IMR-90 (cell line): ENCODE results near the gene EMP1. TPM values are rescaled to one million over a fixed set of nuclear protein-coding genes. Genes with fewer than 3 reads are reported as not detected.

Experiments
- ATAC-seq: fragments of 200-7000 bp; cut with Tn5 transposase; 2 replicates; pipeline ENCODE4 v1.9.1; 2020; ENCODE audit warnings: low read depth, mild to moderate bottlenecking, moderate library complexity
- BruUV-seq: library from RNA; stranded (reverse); fragments of 400-500 nt; replicated peaks from 2 replicates; lab custom pipeline; 2021; lab: Mats Ljungman, UMichigan
- CTCF ChIA-PET: fragments of 300-600 bp; formaldehyde crosslinking; extraction: SDS; loops from one replicate; lab custom pipeline; 2021; ENCODE audit warnings: antibody characterized with exemption; lab: Yijun Ruan, JAX
- POLR2A ChIA-PET: fragments of 300-600 bp; sonication (Branson Sonifier 250); formaldehyde crosslinking; loops from one replicate; lab custom pipeline; 2022; ENCODE audit warnings: antibody characterized with exemption; ENCODE audit not compliant: unreplicated experiment; lab: Charles Lee
- DNase-seq: peaks from one replicate; pipeline ENCODE4 v3.0.0; 2013
- H2AFZ ChIP-seq: replicated peaks from 2 replicates; pipeline ENCODE3; 2013; ENCODE audit warnings: low read length, mild to moderate bottlenecking; ENCODE audit not compliant: poor library complexity
- H2AK5ac ChIP-seq: 2 replicates; pipeline ENCODE4 v1.6.1; 2013; ENCODE audit warnings: low read depth, low read length, inconsistent platforms
- H2AK9ac ChIP-seq: replicated peaks from 2 replicates; pipeline ENCODE3; 2013; ENCODE audit warnings: mild to moderate bottlenecking, low read depth, low read length, moderate library complexity; ENCODE audit not compliant: poor library complexity
- H2BK120ac ChIP-seq: 2 replicates; pipeline ENCODE4 v1.6.1; 2013; ENCODE audit warnings: low read depth, low read length, inconsistent platforms
- H2BK15ac ChIP-seq: 3 replicates; pipeline ENCODE4 v1.6.1; 2013; ENCODE audit warnings: low read depth, low read length, inconsistent platforms
- H2BK20ac ChIP-seq: 2 replicates; pipeline ENCODE4 v1.6.1; 2013; ENCODE audit warnings: low read depth, mild to moderate bottlenecking, inconsistent platforms, low read length, moderate library complexity
- H2BK5ac ChIP-seq: 2 replicates; pipeline ENCODE4 v1.6.1; 2013; ENCODE audit warnings: mild to moderate bottlenecking, low read depth, low read length, inconsistent platforms; ENCODE audit not compliant: poor library complexity, severe bottlenecking
- H3K14ac ChIP-seq: replicated peaks from 2 replicates; pipeline ENCODE4 v1.6.1; 2013; ENCODE audit warnings: low read depth, low read length, inconsistent platforms
- H3K18ac ChIP-seq: 2 replicates; pipeline ENCODE4 v1.6.1; 2013; ENCODE audit warnings: low read depth, low read length, control low read depth
- H3K23ac ChIP-seq: 2 replicates; pipeline ENCODE4 v1.6.1; 2013; ENCODE audit warnings: low read depth, low read length, inconsistent platforms
- H3K27ac ChIP-seq: 2 replicates; pipeline ENCODE4 v1.5.1; 2013; ENCODE audit warnings: mild to moderate bottlenecking, control low read depth, low read length; ENCODE audit not compliant: insufficient read depth
- H3K27me3 ChIP-seq: 2 replicates; pipeline ENCODE4 v1.6.1; 2013; ENCODE audit warnings: low read length; ENCODE audit not compliant: control insufficient read depth, insufficient read depth
- H3K36me3 ChIP-seq: 2 replicates; pipeline ENCODE4 v1.6.1; 2013; ENCODE audit warnings: low read length, mixed read lengths; ENCODE audit not compliant: control insufficient read depth, insufficient read depth
- H3K4ac ChIP-seq: 2 replicates; pipeline ENCODE4 v1.6.1; 2013; ENCODE audit warnings: low read depth, low read length, inconsistent platforms
- H3K4me1 ChIP-seq: 2 replicates; pipeline ENCODE4 v1.6.1; 2013; ENCODE audit warnings: low read length, mixed read lengths; ENCODE audit not compliant: control insufficient read depth, insufficient read depth
- H3K4me2 ChIP-seq: 2 replicates; pipeline ENCODE4 v1.6.1; 2013; ENCODE audit warnings: low read depth, mild to moderate bottlenecking, control low read depth, low read length, moderate library complexity
- H3K4me3 ChIP-seq: 2 replicates; pipeline ENCODE4 v1.5.1; 2013; ENCODE audit warnings: low read depth, mild to moderate bottlenecking, control low read depth, low read length, moderate library complexity; ENCODE audit not compliant: insufficient read depth
- H3K56ac ChIP-seq: 2 replicates; pipeline ENCODE4 v1.6.1; 2013; ENCODE audit warnings: low read length, inconsistent platforms; ENCODE audit not compliant: insufficient read depth; ENCODE audit errors: extremely low read depth
- H3K79me1 ChIP-seq, 2 experiments: 2 replicates each; pipeline ENCODE4 v1.6.1; 2013; ENCODE audit warnings: low read length in 2 of 2, inconsistent platforms in 1 of 2, low read depth in 1 of 2
- H3K9ac ChIP-seq: 2 replicates; pipeline ENCODE4 v1.6.1; 2013; ENCODE audit warnings: low read depth, low read length, control low read depth
- H3K9me1 ChIP-seq: 2 replicates; pipeline ENCODE4 v1.6.1; 2013; ENCODE audit warnings: low read length, inconsistent platforms; ENCODE audit not compliant: insufficient read depth
- H3K9me3 ChIP-seq: 2 replicates; pipeline ENCODE4 v1.6.1; 2013; ENCODE audit warnings: low read length; ENCODE audit not compliant: control insufficient read depth, insufficient read depth
- H4K20me1 ChIP-seq: 2 replicates; pipeline ENCODE4 v1.6.1; 2013; ENCODE audit warnings: low read length, inconsistent platforms; ENCODE audit not compliant: insufficient read depth
- H4K5ac ChIP-seq: 2 replicates; pipeline ENCODE4 v1.6.1; 2013; ENCODE audit warnings: mild to moderate bottlenecking, low read depth, low read length, control low read depth
- H4K8ac ChIP-seq, 2 experiments: 2 replicates each; pipeline ENCODE4 v1.6.1; 2013; ENCODE audit warnings: low read depth in 2 of 2, low read length in 2 of 2, control low read depth in 1 of 2, inconsistent platforms in 1 of 2
- H4K91ac ChIP-seq: 2 replicates; pipeline ENCODE4 v1.6.1; 2013; ENCODE audit warnings: low read depth, low read length, inconsistent platforms; ENCODE audit not compliant: insufficient read depth
- CEBPB ChIP-seq: IDR thresholded peaks from 2 replicates; pipeline ENCODE4 v1.6.1; 2012; ENCODE audit warnings: low read depth, low read length, improper control_type of control experiment
- CHD1 ChIP-seq: IDR thresholded peaks from 2 replicates; pipeline ENCODE4 v1.6.1; 2012; ENCODE audit warnings: low read depth, low read length, improper control_type of control experiment
- SMC3 ChIP-seq: fragments of 150-350 bp; IDR thresholded peaks from 2 replicates; pipeline ENCODE4 v1.6.1; 2016; ENCODE audit warnings: low read depth, mild to moderate bottlenecking, antibody characterized with exemption, low read length, moderate library complexity
- WGBS, 2 experiments: methylation state at CpG; one replicate each; pipeline versions ENCODE4 v1.1.5 to v1.1.7; 2013; ENCODE audit warnings: missing lambda C conversion rate in 2 of 2; ENCODE audit not compliant: insufficient read length in 1 of 2; ENCODE audit errors: extremely low coverage in 2 of 2; 5-methylcytosine and 5-hydroxymethylcytosine counted together
- dilution Hi-C: fragments of 300-500 bp; cut with HindIII; formaldehyde crosslinking; loops from one replicate; pipeline ENCODE4 v1.14.3; 2018; ENCODE audit warnings: low sequenced_read_pairs; ENCODE audit not compliant: unreplicated experiment
- in situ Hi-C: fragments of 300-500 bp; cut with MboI; formaldehyde crosslinking; loops from 3 replicates; pipeline ENCODE4 v1.14.3; 2019; ENCODE audit warnings: low sequenced_read_pairs, inconsistent platforms, mixed read lengths
- intact Hi-C: fragments of 100-400 bp; cut with micrococcal nuclease; formaldehyde crosslinking; loops from 2 replicates; pipeline ENCODE4 v1.10.0; 2022
- polyA plus RNA-seq, 3 experiments: library from polyadenylated mRNA; depleted of rRNA; stranded (reverse); fragments of >200 nt; gene quantifications; 2 replicates each; pipeline ENCODE4 v1.2.3, GENCODE V29; 2012; ENCODE audit warnings: low replicate concordance in 1 of 3
- total RNA-seq: library from RNA; depleted of rRNA; stranded (reverse); fragments of >200 nt; gene quantifications from 2 replicates; pipeline ENCODE4 v1.2.3, GENCODE V29; 2012
- TF ChIP-seq, protein P1 (sequence below): conservative IDR thresholded peaks from 2 replicates; pipeline ENCODE4 v1.5.1; 2012; ENCODE audit warnings: mild to moderate bottlenecking, low read depth, low read length, improper control_type of control experiment

Gene EMP1
- total and polyA plus RNA-seq, 2 of the 4 experiments (the other 2 are of a cell fraction), result 137 to 201 TPM

DNA sequence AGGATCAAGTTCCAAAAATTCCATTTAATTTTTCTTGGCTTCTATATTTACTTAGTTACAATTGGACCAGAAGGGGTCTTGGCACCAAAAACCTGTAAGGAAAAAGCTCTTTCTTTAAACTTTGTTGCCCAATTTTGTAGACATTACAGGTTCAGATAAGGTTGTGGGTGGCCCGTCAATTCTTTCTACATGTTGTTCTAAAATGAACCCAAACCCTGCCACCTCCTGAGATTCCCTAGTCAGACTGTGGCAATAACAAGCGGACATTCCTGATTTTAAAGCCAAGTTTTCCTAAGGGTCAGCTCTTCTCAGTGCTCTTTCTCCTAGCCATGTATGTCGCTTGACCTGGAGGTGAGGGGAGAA lies 48.1 kb upstream of the EMP1 start:
- H3K27ac ChIP-seq, result no peak overlapping the region

More for the DNA sequence above, 48.1 kb upstream of the EMP1 start:
- H2AK9ac ChIP-seq, result no peak overlapping the region
- H3K4me3 ChIP-seq, result no peak overlapping the region
- no TSS peak for BruUV-seq
- H2AFZ ChIP-seq, result no peak overlapping the region
- dilution Hi-C loops, result no loop called here
- no peak overlapping the region for H2AK5ac ChIP-seq
- no peak overlapping the region for H3K56ac ChIP-seq
- no peak overlapping the region; the same call in 1 of the 2 replicates for H3K4me2 ChIP-seq
- H3K36me3 ChIP-seq, result no peaks in the 10 kb centered on the region
- H3K27me3 ChIP-seq, result no peaks in the 10 kb centered on the region
- H3K4me1 ChIP-seq, result peaks cover 9% of the 10 kb centered on the region; the same call in 1 of the 2 replicates
- H3K23ac ChIP-seq, result no peak overlapping the region
- no peak overlapping the region for H2BK20ac ChIP-seq
- H3K18ac ChIP-seq, result no peak overlapping the region
- no peaks in the 10 kb centered on the region for H3K9me1 ChIP-seq
- ATAC-seq (no peak), DNase-seq (no peak)
- ChIA-PET POLR2A (no interaction called here), CTCF (interaction anchor here (0.6 kb wide), 1 partner anchor 25 kb away, joined by 3 read pairs; no protein-coding TSS in a partner anchor)
- no peak overlapping the region for H4K5ac ChIP-seq
- no peaks in the 10 kb centered on the region for H3K9me3 ChIP-seq
- intact Hi-C loops, result no loop called here
- H2BK5ac ChIP-seq, result no peak overlapping the region
- H3K4ac ChIP-seq, result no peak overlapping the region
- no peak overlapping the region for H3K9ac ChIP-seq
- TF ChIP-seq CHD1 (no peak), SMC3 (no peak), CEBPB (no peak)
- TF ChIP-seq, protein P1, sequence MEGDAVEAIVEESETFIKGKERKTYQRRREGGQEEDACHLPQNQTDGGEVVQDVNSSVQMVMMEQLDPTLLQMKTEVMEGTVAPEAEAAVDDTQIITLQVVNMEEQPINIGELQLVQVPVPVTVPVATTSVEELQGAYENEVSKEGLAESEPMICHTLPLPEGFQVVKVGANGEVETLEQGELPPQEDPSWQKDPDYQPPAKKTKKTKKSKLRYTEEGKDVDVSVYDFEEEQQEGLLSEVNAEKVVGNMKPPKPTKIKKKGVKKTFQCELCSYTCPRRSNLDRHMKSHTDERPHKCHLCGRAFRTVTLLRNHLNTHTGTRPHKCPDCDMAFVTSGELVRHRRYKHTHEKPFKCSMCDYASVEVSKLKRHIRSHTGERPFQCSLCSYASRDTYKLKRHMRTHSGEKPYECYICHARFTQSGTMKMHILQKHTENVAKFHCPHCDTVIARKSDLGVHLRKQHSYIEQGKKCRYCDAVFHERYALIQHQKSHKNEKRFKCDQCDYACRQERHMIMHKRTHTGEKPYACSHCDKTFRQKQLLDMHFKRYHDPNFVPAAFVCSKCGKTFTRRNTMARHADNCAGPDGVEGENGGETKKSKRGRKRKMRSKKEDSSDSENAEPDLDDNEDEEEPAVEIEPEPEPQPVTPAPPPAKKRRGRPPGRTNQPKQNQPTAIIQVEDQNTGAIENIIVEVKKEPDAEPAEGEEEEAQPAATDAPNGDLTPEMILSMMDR, result no peak
- in situ Hi-C loops, result no loop called here
- 80% methylated on average over 1 of the region's 3 CpGs; no CpG with 5 or more reads in 1 of the 2 experiments for WGBS, 2 experiments
- no peaks in the 10 kb centered on the region for H4K20me1 ChIP-seq
- no peak overlapping the region for H2BK15ac ChIP-seq
- no peak overlapping the region for H4K8ac ChIP-seq
- H4K91ac ChIP-seq, result no peak overlapping the region
- H3K14ac ChIP-seq, result no peak overlapping the region
- no peak overlapping the region for H2BK120ac ChIP-seq
- H3K79me1 ChIP-seq, result no peaks in the 10 kb centered on the region
